ENCODE measurements around the gene FUBP3.

Gene FUBP3

GRCh38 chr9:130589754-130590153 lies 10.4 kb downstream of the FUBP3 start:
- H3K4me3 ChIP-seq (ENCODE audit: low read length) = no peak overlapping the region
- no peak overlapping the region for H3K9ac ChIP-seq (ENCODE audit: low read depth, low read length)
- H3K9me3 ChIP-seq (ENCODE audit: insufficient read depth, low read depth, low read length) = no peaks in the 10 kb centered on the region
- 100% methylated on average over 2 of the region's 3 CpGs for WGBS
- H3K4me1 ChIP-seq (ENCODE audit: insufficient read depth, low read length) = no peaks in the 10 kb centered on the region
- H3K27ac ChIP-seq (ENCODE audit: low read depth, low read length) = no peak overlapping the region
- peaks cover 27% of the 10 kb centered on the region for H3K36me3 ChIP-seq (ENCODE audit: insufficient read depth, low read length)
- H3K27me3 ChIP-seq (ENCODE audit: insufficient read depth, low read length) = no peaks in the 10 kb centered on the region

GRCh38 chr9:130590305-130590704 lies 10.9 kb downstream of the FUBP3 start:
- H3K4me1 ChIP-seq (ENCODE audit: insufficient read depth, low read length) = no peaks in the 10 kb centered on the region
- no peak overlapping the region for H3K4me3 ChIP-seq (ENCODE audit: low read length)
- no peak overlapping the region for H3K27ac ChIP-seq (ENCODE audit: low read depth, low read length)
- H3K27me3 ChIP-seq (ENCODE audit: insufficient read depth, low read length) = no peaks in the 10 kb centered on the region
- H3K9me3 ChIP-seq (ENCODE audit: insufficient read depth, low read depth, low read length) = no peaks in the 10 kb centered on the region
- no peak overlapping the region for H3K9ac ChIP-seq (ENCODE audit: low read depth, low read length)
- peaks cover 29% of the 10 kb centered on the region for H3K36me3 ChIP-seq (ENCODE audit: insufficient read depth, low read length)
- WGBS = 95% methylated on average over 3 of the region's 3 CpGs

- Histone ChIP-seq H3K36me3 (ENCODE audit: insufficient read depth, low read length) (peaks cover 51% of the 10 kb centered on the region), H3K9ac (ENCODE audit: low read depth, low read length) (no peak overlapping the region), H3K4me3 (ENCODE audit: low read length) (no peak overlapping the region), H3K9me3 (ENCODE audit: insufficient read depth, low read depth, low read length) (no peaks in the 10 kb centered on the region), H3K27ac (ENCODE audit: low read depth, low read length) (no peak overlapping the region), H3K4me1 (ENCODE audit: insufficient read depth, low read length) (no peaks in the 10 kb centered on the region), H3K27me3 (ENCODE audit: insufficient read depth, low read length) (no peaks in the 10 kb centered on the region)
- 94% methylated on average over 2 of the region's 2 CpGs for WGBS
Observed at GRCh38 chr9:130593020-130593419, 13.6 kb downstream of the FUBP3 start.

- Histone ChIP-seq H3K27me3 (ENCODE audit: insufficient read depth, low read length) (no peaks in the 10 kb centered on the region), H3K27ac (ENCODE audit: low read depth, low read length) (no peak overlapping the region), H3K4me1 (ENCODE audit: insufficient read depth, low read length) (0 out of 2 replicates have a peak, but pooled peaks cover 6% of the 10 kb centered on the region), H3K4me3 (ENCODE audit: low read length) (no peak overlapping the region), H3K36me3 (ENCODE audit: insufficient read depth, low read length) (peaks cover 69% of the 10 kb centered on the region), H3K9ac (ENCODE audit: low read depth, low read length) (no peak overlapping the region), H3K9me3 (ENCODE audit: insufficient read depth, low read depth, low read length) (no peaks in the 10 kb centered on the region)
- 98% methylated on average over 3 of the region's 4 CpGs for WGBS
Observed at GRCh38 chr9:130597228-130597627, 17.9 kb downstream of the FUBP3 start.

GRCh38 chr9:130598188-130598587 lies 18.8 kb downstream of the FUBP3 start:
- Histone ChIP-seq H3K4me1 (ENCODE audit: insufficient read depth, low read length) (0 out of 2 replicates have a peak, but pooled peaks cover 6% of the 10 kb centered on the region), H3K9ac (ENCODE audit: low read depth, low read length) (no peak overlapping the region), H3K9me3 (ENCODE audit: insufficient read depth, low read depth, low read length) (no peaks in the 10 kb centered on the region), H3K27me3 (ENCODE audit: insufficient read depth, low read length) (no peaks in the 10 kb centered on the region), H3K36me3 (ENCODE audit: insufficient read depth, low read length) (peaks cover 72% of the 10 kb centered on the region), H3K27ac (ENCODE audit: low read depth, low read length) (no peak overlapping the region), H3K4me3 (ENCODE audit: low read length) (no peak overlapping the region)
- WGBS = 93% methylated on average over 5 of the region's 5 CpGs

GRCh38 chr9:130599625-130600024 lies 20.2 kb downstream of the FUBP3 start:
- 66% methylated on average over 2 of the region's 2 CpGs for WGBS
- Histone ChIP-seq H3K36me3 (ENCODE audit: insufficient read depth, low read length) (peaks cover 74% of the 10 kb centered on the region), H3K9ac (ENCODE audit: low read depth, low read length) (0 out of 2 replicates have a peak overlapping the region, but pooled peaks have one; percentile 12), H3K4me3 (ENCODE audit: low read length) (no peak overlapping the region), H3K27ac (ENCODE audit: low read depth, low read length) (no peak overlapping the region), H3K9me3 (ENCODE audit: insufficient read depth, low read depth, low read length) (no peaks in the 10 kb centered on the region), H3K4me1 (ENCODE audit: insufficient read depth, low read length) (0 out of 2 replicates have a peak, but pooled peaks cover 6% of the 10 kb centered on the region), H3K27me3 (ENCODE audit: insufficient read depth, low read length) (no peaks in the 10 kb centered on the region)

GRCh38 chr9:130601100-130601499 lies 21.7 kb downstream of the FUBP3 start:
- no peak overlapping the region for H3K27ac ChIP-seq (ENCODE audit: low read depth, low read length)
- H3K4me1 ChIP-seq (ENCODE audit: insufficient read depth, low read length) = 0 out of 2 replicates have a peak, but pooled peaks cover 6% of the 10 kb centered on the region
- H3K9me3 ChIP-seq (ENCODE audit: insufficient read depth, low read depth, low read length) = no peaks in the 10 kb centered on the region
- 94% methylated on average over 2 of the region's 2 CpGs for WGBS
- H3K9ac ChIP-seq (ENCODE audit: low read depth, low read length) = no peak overlapping the region
- H3K27me3 ChIP-seq (ENCODE audit: insufficient read depth, low read length) = no peaks in the 10 kb centered on the region
- no peak overlapping the region for H3K4me3 ChIP-seq (ENCODE audit: low read length)
- H3K36me3 ChIP-seq (ENCODE audit: insufficient read depth, low read length) = peaks cover 63% of the 10 kb centered on the region

- Histone ChIP-seq H3K27ac (ENCODE audit: low read depth, low read length) (no peak overlapping the region), H3K9ac (ENCODE audit: low read depth, low read length) (no peak overlapping the region), H3K4me1 (ENCODE audit: insufficient read depth, low read length) (peaks cover 8% of the 10 kb centered on the region; the same call in 1 of the 2 replicates), H3K4me3 (ENCODE audit: low read length) (no peak overlapping the region), H3K9me3 (ENCODE audit: insufficient read depth, low read depth, low read length) (no peaks in the 10 kb centered on the region), H3K36me3 (ENCODE audit: insufficient read depth, low read length) (peaks cover 47% of the 10 kb centered on the region), H3K27me3 (ENCODE audit: insufficient read depth, low read length) (no peaks in the 10 kb centered on the region)
- WGBS = 94% methylated on average over 3 of the region's 3 CpGs
Observed at GRCh38 chr9:130604295-130604694, 24.9 kb downstream of the FUBP3 start.

GRCh38 chr9:130606887-130607600 lies 27.7 kb downstream of the FUBP3 start:
- Histone ChIP-seq H3K9ac (ENCODE audit: low read depth, low read length) (no peak overlapping the region), H3K4me1 (ENCODE audit: insufficient read depth, low read length) (peaks cover 8% of the 10 kb centered on the region; the same call in 1 of the 2 replicates), H3K27ac (ENCODE audit: low read depth, low read length) (no peak overlapping the region), H3K27me3 (ENCODE audit: insufficient read depth, low read length) (no peaks in the 10 kb centered on the region), H3K9me3 (ENCODE audit: insufficient read depth, low read depth, low read length) (no peaks in the 10 kb centered on the region), H3K4me3 (ENCODE audit: low read length) (no peak overlapping the region), H3K36me3 (ENCODE audit: insufficient read depth, low read length) (peaks cover 54% of the 10 kb centered on the region)
- 97% methylated on average over 8 of the region's 8 CpGs for WGBS

GRCh38 chr9:130607640-130608420 lies 28.5 kb downstream of the FUBP3 start:
- Histone ChIP-seq H3K27ac (ENCODE audit: low read depth, low read length) (no peak overlapping the region), H3K27me3 (ENCODE audit: insufficient read depth, low read length) (no peaks in the 10 kb centered on the region), H3K9me3 (ENCODE audit: insufficient read depth, low read depth, low read length) (no peaks in the 10 kb centered on the region), H3K36me3 (ENCODE audit: insufficient read depth, low read length) (peaks cover 54% of the 10 kb centered on the region), H3K4me1 (ENCODE audit: insufficient read depth, low read length) (peaks cover 8% of the 10 kb centered on the region; the same call in 1 of the 2 replicates), H3K9ac (ENCODE audit: low read depth, low read length) (no peak overlapping the region), H3K4me3 (ENCODE audit: low read length) (no peak overlapping the region)
- 91% methylated on average over 10 of the region's 10 CpGs for WGBS

- no peak overlapping the region for H3K9ac ChIP-seq (ENCODE audit: low read depth, low read length)
- H3K4me3 ChIP-seq (ENCODE audit: low read length) = no peak overlapping the region
- WGBS = 94% methylated on average over 6 of the region's 6 CpGs
- no peaks in the 10 kb centered on the region for H3K27me3 ChIP-seq (ENCODE audit: insufficient read depth, low read length)
- no peak overlapping the region for H3K27ac ChIP-seq (ENCODE audit: low read depth, low read length)
- peaks cover 8% of the 10 kb centered on the region; the same call in 1 of the 2 replicates for H3K4me1 ChIP-seq (ENCODE audit: insufficient read depth, low read length)
- H3K9me3 ChIP-seq (ENCODE audit: insufficient read depth, low read depth, low read length) = no peaks in the 10 kb centered on the region
- H3K36me3 ChIP-seq (ENCODE audit: insufficient read depth, low read length) = peaks cover 56% of the 10 kb centered on the region
Observed at GRCh38 chr9:130608554-130609134, 29.3 kb downstream of the FUBP3 start.
